ENCODE results near the gene DCDC1. TPM values are rescaled to one million over a fixed set of nuclear protein-coding genes. Genes with fewer than 3 reads are reported as not detected.

Gene DCDC1
- total RNA-seq, 1 experiment from 2014 or later: 0.68 TPM

DNA sequence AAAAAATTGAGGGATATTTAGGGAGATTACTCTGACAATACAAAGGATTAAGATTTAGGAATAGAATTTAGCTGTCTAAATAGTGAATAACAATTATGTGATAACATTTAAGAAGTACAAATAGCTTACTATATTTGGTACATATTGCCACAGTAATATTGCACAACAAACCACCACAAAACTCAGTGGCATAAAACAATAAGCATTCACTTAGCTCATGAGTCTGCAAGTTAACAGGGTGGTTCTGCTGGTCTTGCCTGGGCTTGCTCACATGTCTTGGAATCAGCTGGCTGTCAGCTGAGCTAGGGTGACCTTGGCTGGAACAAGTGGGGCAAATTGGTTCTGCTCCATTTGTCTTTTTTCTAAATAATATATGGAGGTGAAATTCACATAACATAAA is 115.1 kb downstream of the DCDC1 start:
- intact Hi-C loops (cut with micrococcal nuclease; ENCODE audit: unreplicated experiment): no loop called here
- no peak for DNase-seq
- TF ChIP-seq, protein P1, sequence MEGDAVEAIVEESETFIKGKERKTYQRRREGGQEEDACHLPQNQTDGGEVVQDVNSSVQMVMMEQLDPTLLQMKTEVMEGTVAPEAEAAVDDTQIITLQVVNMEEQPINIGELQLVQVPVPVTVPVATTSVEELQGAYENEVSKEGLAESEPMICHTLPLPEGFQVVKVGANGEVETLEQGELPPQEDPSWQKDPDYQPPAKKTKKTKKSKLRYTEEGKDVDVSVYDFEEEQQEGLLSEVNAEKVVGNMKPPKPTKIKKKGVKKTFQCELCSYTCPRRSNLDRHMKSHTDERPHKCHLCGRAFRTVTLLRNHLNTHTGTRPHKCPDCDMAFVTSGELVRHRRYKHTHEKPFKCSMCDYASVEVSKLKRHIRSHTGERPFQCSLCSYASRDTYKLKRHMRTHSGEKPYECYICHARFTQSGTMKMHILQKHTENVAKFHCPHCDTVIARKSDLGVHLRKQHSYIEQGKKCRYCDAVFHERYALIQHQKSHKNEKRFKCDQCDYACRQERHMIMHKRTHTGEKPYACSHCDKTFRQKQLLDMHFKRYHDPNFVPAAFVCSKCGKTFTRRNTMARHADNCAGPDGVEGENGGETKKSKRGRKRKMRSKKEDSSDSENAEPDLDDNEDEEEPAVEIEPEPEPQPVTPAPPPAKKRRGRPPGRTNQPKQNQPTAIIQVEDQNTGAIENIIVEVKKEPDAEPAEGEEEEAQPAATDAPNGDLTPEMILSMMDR (IDR thresholded peaks at IDR 0.05; ENCODE audit: unreplicated experiment): no peak
- peaks cover 37% of the 10 kb centered on the region for H3K27me3 Mint-ChIP-seq (ENCODE audit: unreplicated experiment)
- H3K36me3 Mint-ChIP-seq (ENCODE audit: insufficient read depth, unreplicated experiment): no peaks in the 10 kb centered on the region
- H3K4me3 Mint-ChIP-seq (ENCODE audit: low read depth, unreplicated experiment): no peak overlapping the region
- BruUV-seq (replicated peaks): no TSS peak
- no peaks in the 10 kb centered on the region for H3K4me1 Mint-ChIP-seq (ENCODE audit: low read depth, unreplicated experiment)
- no peak overlapping the region for H3K27ac Mint-ChIP-seq (ENCODE audit: unreplicated experiment)
- CTCF ChIA-PET: interaction anchor here (0.5 kb wide), 1 partner anchor 74 kb away, joined by 11 read pairs; no protein-coding TSS in a partner anchor
- no peaks in the 10 kb centered on the region for H3K9me3 Mint-ChIP-seq (ENCODE audit: low read depth, unreplicated experiment)

DNA sequence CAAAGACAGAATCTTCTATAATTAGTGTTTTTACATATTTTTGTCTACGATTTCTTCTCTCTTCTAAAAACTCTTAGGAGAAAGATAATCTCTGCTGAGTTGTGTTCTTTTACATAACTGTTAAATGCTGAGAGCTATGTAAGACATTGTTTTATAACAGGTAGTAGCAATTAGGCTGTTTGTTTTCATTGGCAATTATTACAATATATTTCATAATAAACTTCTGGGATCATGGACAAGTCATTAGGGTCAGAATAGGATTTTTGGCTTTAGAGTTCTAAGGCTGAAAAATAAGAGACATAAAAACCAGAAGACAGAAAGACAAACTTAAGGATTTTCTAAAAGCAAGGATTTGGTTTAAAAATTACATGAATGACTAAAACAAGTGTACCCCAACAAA is 120.8 kb downstream of the DCDC1 start:
- Mint-ChIP-seq H3K4me1 (ENCODE audit: low read depth, unreplicated experiment) (no peaks in the 10 kb centered on the region), H3K36me3 (ENCODE audit: insufficient read depth, unreplicated experiment) (no peaks in the 10 kb centered on the region), H3K27ac (ENCODE audit: unreplicated experiment) (no peak overlapping the region), H3K9me3 (ENCODE audit: low read depth, unreplicated experiment) (no peaks in the 10 kb centered on the region), H3K4me3 (ENCODE audit: low read depth, unreplicated experiment) (no peak overlapping the region), H3K27me3 (ENCODE audit: unreplicated experiment) (peaks cover 17% of the 10 kb centered on the region)
- TF ChIP-seq, protein P1 (IDR thresholded peaks at IDR 0.05; ENCODE audit: unreplicated experiment): no peak
- no TSS peak for BruUV-seq (replicated peaks)
- no peak for DNase-seq
- CTCF ChIA-PET: no interaction called here
- intact Hi-C loops (cut with micrococcal nuclease; ENCODE audit: unreplicated experiment): no loop called here

DNA sequence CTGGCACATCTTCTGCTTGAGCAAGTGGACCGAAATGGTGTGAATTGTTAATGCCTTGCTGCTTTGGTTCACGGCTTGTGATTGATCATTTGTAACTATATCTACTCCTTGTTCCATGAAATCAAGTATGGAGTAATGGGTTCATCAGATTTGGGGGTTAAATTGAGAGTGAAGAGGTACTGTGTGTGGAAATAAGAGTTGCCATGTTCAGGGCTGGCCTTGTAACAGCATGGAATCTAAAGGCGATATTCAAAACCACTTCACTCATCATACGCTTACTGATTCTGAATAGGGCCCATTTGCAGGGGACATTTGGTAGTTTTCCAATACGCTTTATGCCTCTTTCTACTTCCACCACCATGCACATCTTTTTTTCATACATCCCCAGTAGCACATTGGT is 122.2 kb downstream of the DCDC1 start:
- intact Hi-C loops (cut with micrococcal nuclease; ENCODE audit: unreplicated experiment): no loop called here

DNA sequence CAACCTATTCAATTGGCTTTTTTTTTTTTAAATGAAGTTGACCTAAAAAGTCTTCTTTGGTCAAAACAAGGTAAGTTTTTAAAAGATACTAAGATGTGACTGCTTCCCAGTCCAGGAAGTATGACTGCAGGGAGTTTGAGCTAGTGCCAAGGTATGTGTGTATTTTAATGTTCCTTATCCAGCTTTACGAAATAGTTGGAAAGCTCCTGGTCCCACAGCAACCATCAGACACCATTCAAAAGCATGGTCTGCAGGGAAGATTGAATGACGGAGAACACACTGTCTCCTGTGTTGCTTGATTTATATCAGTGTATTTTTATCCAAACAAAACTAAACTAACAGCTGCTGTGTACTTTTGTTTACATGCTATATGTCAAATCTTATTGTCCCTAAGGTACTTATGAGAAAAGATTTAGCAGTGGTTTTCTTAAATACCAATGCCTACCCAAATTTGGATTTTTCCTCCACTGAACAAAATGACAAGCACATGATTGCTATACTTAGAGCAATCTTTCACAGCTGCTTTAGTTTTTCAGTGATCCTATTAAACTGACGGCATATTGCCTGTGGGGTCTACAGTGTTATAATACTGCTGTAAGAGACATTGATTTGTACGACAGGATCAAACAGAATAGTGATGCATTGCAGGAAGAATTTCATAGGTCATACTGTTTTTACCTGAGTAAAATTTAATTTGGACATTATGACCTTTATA is 122.9 kb downstream of the DCDC1 start:
- peaks cover 9% of the 10 kb centered on the region for H3K27me3 Mint-ChIP-seq (ENCODE audit: unreplicated experiment)
- H3K4me1 Mint-ChIP-seq (ENCODE audit: low read depth, unreplicated experiment): no peaks in the 10 kb centered on the region
- no peaks in the 10 kb centered on the region for H3K9me3 Mint-ChIP-seq (ENCODE audit: low read depth, unreplicated experiment)
- CTCF ChIA-PET: interaction anchor here (0.7 kb wide), 1 partner anchor 123 kb away, joined by 4 read pairs; the partner anchor contains the start of genes DCDC1 and DNAJC24
- H3K27ac Mint-ChIP-seq (ENCODE audit: unreplicated experiment): no peak overlapping the region
- no TSS peak for BruUV-seq (replicated peaks)
- no peak overlapping the region for H3K4me3 Mint-ChIP-seq (ENCODE audit: low read depth, unreplicated experiment)
- intact Hi-C loops (cut with micrococcal nuclease; ENCODE audit: unreplicated experiment): no loop called here
- no peaks in the 10 kb centered on the region for H3K36me3 Mint-ChIP-seq (ENCODE audit: insufficient read depth, unreplicated experiment)
- TF ChIP-seq, protein P1 (IDR thresholded peaks at IDR 0.05; ENCODE audit: unreplicated experiment): no peak
- no peak for DNase-seq

More for the DNA sequence above, 122.2 kb downstream of the DCDC1 start:
- Mint-ChIP-seq H3K4me1 (ENCODE audit: low read depth, unreplicated experiment) (no peaks in the 10 kb centered on the region), H3K4me3 (ENCODE audit: low read depth, unreplicated experiment) (no peak overlapping the region), H3K27ac (ENCODE audit: unreplicated experiment) (no peak overlapping the region), H3K27me3 (ENCODE audit: unreplicated experiment) (peaks cover 16% of the 10 kb centered on the region), H3K9me3 (ENCODE audit: low read depth, unreplicated experiment) (no peaks in the 10 kb centered on the region), H3K36me3 (ENCODE audit: insufficient read depth, unreplicated experiment) (no peaks in the 10 kb centered on the region)
- no peak for DNase-seq
- BruUV-seq (replicated peaks): no TSS peak
- TF ChIP-seq, protein P1 (IDR thresholded peaks at IDR 0.05; ENCODE audit: unreplicated experiment): no peak
- CTCF ChIA-PET: no interaction called here

Measured in Calu3 (cell line).